Body of pancreas (tissue), 4 donors: Measurements from ENCODE around the gene UCN3.

Experiments
- CTCF ChIP-seq, 7 experiments: fragments of 450-650 bp in 4 of 7; fragments of 200-600 bp in 3 of 7; sonication (generic) in 3 of 7; IDR thresholded peaks; one replicate each; pipeline ENCODE4 v1.5.1; 2016 to 2019; ENCODE audit warnings: antibody characterized with exemption in 7 of 7
- POLR2A ChIP-seq, 3 donors: fragments of 450-650 bp; IDR thresholded peaks; one replicate each; pipeline ENCODE4 v1.6.1; 2016; ENCODE audit warnings: antibody characterized with exemption in 3 of 3, mild to moderate bottlenecking in 2 of 3

GRCh38 chr10:5419466-5420094 is 54.8 kb downstream of the UCN3 start:
- TF ChIP-seq CTCF (IDR thresholded peaks at IDR 0.05) (no peak), POLR2A (IDR thresholded peaks at IDR 0.05) (no peak)
